ENCODE measurements around the gene ENTPD8. TPM values are rescaled to one million over a fixed set of nuclear protein-coding genes. Genes with fewer than 3 reads are reported as not detected.
"Not testable (repeated sequence)": the region's sequence is repeated elsewhere in the genome, so short reads cannot be mapped to it uniquely, and the experiment has no call there.

Gene ENTPD8
- total RNA-seq, 1 experiment from 2014 or later = not detected

DNA sequence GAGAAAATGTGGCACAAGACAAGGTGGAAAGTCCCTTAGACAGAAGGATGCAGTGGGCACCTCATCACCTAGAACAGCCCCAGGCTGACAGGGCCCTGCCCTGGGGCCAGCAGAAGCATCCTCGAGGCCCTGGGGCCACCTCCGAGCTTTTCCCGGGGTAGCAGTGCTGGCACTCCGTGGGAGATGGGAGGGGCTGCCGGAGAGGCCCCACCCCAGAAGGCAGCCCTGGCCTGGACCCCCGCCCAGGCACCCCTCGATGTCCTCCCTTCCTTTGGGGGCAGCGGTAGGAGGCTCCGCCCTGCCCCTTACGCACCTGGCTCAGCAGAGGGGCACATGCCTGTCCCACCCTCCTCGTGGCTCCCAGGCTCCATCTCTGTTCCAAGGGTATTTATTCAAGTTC lies 35.7 kb upstream of the ENTPD8 start:
- no peak for DNase-seq (ENCODE audit: low read depth)

DNA sequence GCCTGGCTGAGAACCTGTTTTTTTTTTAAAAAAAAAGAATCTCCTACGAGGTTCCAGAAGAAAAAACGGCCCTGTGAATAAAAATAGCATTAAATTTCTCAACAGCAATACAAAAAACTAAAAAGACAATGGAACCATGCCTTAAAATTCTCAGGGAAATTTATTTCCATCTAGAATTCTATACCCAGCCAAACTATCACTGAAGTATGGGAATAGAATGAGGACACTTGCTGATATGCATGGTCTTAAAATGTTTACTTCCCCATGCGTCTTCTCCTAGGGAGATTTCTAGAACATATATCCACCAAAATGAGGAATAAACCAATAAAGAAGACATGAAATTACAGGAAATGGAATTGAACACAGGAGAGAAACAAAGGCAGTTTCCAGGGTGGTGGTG lies 34.5 kb upstream of the ENTPD8 start:
- no peak for DNase-seq (ENCODE audit: low read depth)

DNA sequence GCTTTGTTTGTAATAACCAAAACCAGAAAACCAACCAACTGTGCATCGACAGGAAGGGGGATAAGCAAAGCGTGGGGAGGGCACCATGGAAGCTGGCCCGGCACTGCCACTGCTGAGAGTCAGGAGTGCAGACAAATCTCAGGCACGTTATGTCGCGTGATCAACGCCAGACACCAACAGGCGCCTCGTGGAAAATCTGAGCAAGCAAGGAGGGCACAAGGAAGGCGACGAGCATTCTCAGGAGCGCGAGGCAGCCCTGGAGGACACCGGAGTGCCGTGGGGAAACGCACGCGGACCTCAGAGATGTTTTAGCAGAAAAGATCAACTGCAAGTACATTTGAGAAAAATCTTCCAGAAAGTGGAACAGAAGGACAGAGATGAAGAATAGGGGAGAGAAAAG lies 33.1 kb upstream of the ENTPD8 start:
- no peak for DNase-seq (ENCODE audit: low read depth)

GRCh38 chr9:137470785-137471184 lies 29.6 kb upstream of the ENTPD8 start:
- no peak for DNase-seq (ENCODE audit: low read depth)

GRCh38 chr9:137467896-137468295 lies 26.7 kb upstream of the ENTPD8 start:
- DNase-seq (ENCODE audit: low read depth) = no peak

GRCh38 chr9:137467161-137467581 lies 26.0 kb upstream of the ENTPD8 start:
- DNase-seq (ENCODE audit: low read depth) = no peak

DNA sequence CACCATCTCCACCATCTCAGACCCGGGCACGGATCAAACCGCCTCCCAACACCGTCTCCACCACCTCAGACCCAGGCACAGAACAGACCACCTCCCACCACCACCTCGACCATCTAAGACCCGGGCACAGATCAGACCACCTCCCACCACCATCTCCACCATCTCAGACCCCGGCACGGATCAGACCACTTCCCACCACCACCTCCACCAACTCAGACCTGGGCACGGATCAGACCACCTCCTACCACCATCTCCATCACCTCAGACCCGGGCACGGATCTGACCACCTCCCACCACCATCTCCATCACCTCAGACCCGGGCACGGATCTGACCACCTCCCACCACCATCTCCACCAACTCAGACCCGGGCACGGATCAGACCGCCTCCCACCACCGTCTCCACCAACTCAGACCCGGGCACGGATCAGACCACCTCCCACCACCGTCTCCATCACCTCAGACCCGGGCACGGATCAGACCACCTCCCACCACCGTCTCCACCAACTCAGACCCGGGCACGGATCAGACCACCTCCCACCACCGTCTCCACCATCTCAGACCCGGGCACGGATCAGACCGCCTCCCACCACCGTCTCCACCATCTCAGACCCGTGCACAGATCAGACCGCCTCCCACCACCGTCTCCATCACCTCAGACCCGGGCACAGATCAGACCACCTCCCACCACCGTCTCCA lies 25.4 kb upstream of the ENTPD8 start:
- not testable (repeated sequence) for DNase-seq (ENCODE audit: low read depth)

DNA sequence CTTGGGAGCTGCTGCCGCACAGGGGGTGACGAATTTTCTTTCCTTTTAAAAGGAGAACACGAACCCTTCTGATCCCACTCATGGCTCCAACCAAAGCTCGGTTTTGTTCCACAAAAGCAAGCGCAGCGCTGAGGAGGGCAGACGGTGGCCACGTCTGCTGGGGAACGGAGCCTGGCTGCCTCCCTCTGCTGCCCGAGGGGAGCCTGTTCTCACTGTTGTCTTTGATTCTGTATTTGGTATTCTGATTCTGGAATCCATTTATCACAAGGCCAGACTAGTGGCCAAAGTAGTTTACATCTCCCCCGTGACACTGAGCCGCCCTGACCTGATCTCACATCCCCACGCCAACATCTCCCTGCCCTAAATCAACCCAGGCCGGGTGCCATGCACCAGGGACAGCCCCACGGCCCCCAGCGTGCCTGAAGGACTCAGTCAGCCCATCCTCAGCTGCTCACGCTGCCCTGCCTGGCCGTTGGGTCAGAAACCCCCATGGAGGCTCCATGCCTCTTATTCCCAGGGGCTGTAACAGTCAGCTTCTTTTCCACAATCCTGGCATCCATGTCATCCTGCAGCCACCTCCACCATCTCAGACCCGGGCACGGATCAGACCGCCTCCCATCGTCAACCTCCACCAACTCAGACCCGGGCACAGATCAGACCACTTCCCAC lies 24.7 kb upstream of the ENTPD8 start:
- DNase-seq (ENCODE audit: low read depth) = no peak

GRCh38 chr9:137465000-137465719 lies 24.0 kb upstream of the ENTPD8 start:
- DNase-seq (ENCODE audit: low read depth) = no peak

DNA sequence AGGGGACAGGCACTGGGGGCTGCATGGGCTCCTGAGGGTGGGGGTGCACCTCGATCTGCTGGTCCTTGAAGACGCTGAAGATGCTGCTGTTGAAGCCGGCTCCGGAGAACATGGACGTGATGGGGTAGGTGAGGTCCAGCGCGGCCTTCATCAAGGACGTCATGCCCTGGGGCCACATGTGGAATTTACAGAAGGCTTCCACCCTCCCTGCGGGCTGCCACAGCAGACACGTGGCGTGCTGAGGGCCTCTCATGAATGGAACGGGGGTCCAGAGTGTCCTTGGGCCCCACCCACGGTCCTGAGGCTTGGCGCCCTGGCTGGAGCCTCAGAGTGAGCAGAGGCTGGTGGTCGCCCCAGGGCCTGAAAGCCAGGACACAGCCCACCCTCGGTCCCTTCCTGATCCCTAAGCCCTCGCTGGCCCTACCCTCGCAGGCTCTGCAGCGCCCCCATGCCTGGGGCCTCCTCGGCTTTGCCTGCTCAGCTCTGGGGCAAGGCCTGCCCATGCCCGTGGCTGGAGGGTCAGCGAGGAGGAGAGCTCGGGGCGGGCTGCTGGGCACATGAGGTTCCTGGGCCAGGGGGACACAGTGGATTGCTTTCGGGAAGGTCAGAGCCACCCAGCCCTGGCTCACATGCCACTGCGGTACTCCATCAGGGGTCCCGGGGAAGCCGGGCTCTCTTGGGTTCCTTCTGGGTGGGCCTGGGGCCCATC lies 23.3 kb upstream of the ENTPD8 start:
- DNase-seq (ENCODE audit: low read depth) = no peak

GRCh38 chr9:137463931-137464290 lies 22.8 kb upstream of the ENTPD8 start:
- no peak for DNase-seq (ENCODE audit: low read depth)

- DNase-seq (ENCODE audit: low read depth) = no peak
Observed at GRCh38 chr9:137462986-137463930, 22.1 kb upstream of the ENTPD8 start.

DNA sequence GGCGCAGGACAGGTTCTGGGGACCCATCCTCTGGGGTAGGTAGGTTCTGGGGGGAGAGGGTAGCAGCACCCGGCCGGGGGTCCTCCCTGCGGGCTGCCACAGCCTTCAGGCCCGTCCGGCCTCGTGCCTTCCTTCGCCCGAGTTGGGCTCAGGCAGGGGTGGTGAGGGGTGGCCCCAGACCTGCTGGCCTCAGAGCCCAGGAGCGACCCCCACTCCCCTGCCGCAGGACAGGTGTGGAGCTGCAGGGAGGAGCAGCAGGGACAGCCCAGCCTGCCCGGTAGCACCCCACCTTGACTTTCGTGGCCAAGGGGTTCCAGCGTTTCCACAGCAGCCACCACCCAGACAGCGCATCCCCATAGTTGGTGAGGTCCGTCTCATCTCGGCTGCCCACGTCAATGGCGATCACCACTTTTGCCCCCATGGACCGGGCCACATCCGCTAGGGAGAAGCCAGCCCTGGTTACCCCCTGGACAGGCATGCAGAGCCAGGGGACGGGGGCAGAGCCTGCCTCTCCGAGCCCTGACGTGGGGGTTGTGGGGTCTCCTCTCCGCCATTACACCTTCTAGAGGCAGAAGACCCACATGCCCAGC lies 21.3 kb upstream of the ENTPD8 start:
- DNase-seq (ENCODE audit: low read depth) = no peak

DNA sequence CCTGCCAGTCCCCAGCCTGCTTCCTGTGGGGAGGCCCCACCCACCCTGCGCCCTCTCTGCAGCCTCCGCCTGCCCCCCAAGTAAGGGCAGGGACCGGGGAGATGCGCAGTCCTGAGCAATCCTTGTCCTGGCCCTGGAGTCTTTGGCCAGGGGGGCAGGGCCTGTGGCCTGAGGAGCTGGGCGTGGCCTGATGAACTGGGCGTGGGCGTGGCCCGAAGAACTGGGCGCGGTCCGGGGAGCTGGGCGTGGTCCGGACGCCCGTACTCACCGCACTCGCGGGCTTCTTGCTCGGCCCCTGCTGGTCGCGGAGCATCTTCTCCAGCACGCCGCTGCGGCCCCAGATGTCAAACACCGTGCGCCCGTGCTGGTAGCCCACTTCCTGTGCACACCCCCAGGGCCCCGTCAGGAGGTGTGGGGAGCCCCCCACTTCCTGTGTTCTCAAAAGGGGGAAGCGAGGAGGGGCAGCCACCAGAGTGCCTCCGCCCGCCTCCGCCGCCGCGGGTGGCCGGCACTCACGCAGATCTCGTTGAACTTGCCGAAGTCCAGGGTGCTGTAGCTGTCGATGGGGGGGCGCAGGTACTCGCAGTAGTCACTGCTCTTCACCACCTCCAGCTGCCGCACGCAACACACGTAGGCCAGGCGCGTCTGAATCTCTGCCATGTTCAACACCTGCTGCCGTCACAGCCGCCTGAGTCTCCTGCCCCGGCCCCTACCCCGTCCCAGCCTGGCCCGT lies 20.7 kb upstream of the ENTPD8 start:
- DNase-seq (ENCODE audit: low read depth) = no peak

- DNase-seq (ENCODE audit: low read depth) = no peak
Observed at GRCh38 chr9:137461316-137461662, 20.1 kb upstream of the ENTPD8 start.

GRCh38 chr9:137460363-137461315 lies 19.5 kb upstream of the ENTPD8 start:
- DNase-seq (ENCODE audit: low read depth) = no peak

GRCh38 chr9:137459601-137460362 lies 18.6 kb upstream of the ENTPD8 start:
- DNase-seq (ENCODE audit: low read depth) = no peak

DNA sequence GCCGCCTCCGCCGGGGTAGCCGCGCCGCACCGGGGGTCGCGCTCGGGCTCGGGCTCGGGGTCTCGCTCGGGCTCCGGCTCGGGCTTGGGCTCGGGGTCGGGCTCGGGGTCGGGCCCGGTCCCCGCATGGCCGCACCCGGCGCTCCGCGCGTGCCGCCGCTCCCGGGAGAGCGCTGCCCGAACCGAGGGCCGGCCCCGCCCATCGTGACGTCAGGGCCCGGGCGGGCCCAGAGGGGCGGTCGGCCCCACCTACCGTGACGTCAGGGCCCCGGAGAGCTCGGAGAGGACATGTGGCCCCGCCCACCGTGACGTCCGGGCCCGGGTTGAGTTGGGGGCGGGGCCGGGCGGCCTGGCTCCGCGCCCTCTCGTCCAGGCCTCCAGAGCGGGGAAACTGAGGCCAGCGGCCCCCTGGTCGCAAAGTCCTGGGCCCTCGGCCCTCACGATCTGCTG lies 18.0 kb upstream of the ENTPD8 start, which contains the start of gene NSMF:
Gene NSMF, minus strand, starts transcription at position 183 of the 449 bp plus-strand sequence. CDS start 232 bp downstream, outside the sequence.
- DNase-seq (ENCODE audit: low read depth) = peak; percentile 78
